ENCODE data around the gene COPZ1. TPM values are rescaled to one million over a fixed set of nuclear protein-coding genes. Genes with fewer than 3 reads are reported as not detected.

COPZ1 gene
- total RNA-seq, 1 experiment from 2014 or later, result 104 TPM

DNA sequence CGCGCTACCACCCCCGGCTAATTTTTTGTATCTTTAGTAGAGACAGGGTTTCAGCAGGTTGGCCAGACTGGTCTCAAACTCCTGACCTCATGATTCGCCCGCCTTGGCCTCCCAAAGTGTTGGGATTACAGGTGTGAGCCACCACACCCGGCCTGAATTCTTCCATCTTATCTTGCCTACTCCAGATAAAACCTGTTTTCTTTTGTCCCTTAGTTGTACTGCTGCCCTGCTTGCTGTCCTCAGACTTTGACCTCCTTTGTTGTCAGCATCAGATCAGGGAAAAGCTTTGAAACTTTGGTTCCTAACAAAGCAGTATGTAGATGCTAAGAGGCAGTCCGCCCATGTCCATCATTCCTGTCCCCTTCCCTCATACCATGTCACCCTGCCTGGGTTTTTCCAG is 15.9 kb downstream of the COPZ1 start:
- H3K14ac ChIP-seq (ENCODE audit: insufficient read depth, low read length), result no peak overlapping the region
- no peaks in the 10 kb centered on the region for H3K4me1 ChIP-seq (ENCODE audit: insufficient read depth, low read length)
- no peaks in the 10 kb centered on the region for H3K9me3 ChIP-seq (ENCODE audit: control insufficient read depth, low read depth, low read length)
- Mint-ChIP-seq H3K4me3 (no peak overlapping the region), H3K4me1 (peaks cover 2 to 3% of the 10 kb centered on the region in 2 experiments; a peak in 2 of 4 replicates), H3K27me3 (ENCODE audit: low read depth) (no peaks in the 10 kb centered on the region), H3K9me3 (no peaks in the 10 kb centered on the region), H3K36me3 (ENCODE audit: insufficient read depth in 1 of 3, low read depth in 3 of 3) (peaks cover 25 to 49% (median 39%) of the 10 kb centered on the region in 3 experiments; a peak in 6 of 7 replicates), H3K27ac (no peak overlapping the region; a peak in 1 of 7 replicates)
- no peaks in the 10 kb centered on the region for H3K27me3 ChIP-seq (ENCODE audit: insufficient read depth, low read length)
- no peak overlapping the region for H2BK20ac ChIP-seq (ENCODE audit: low read depth, low read length, poor library complexity, severe bottlenecking)
- no peaks in the 10 kb centered on the region for H4K20me1 ChIP-seq (ENCODE audit: control insufficient read depth, insufficient read depth, insufficient read length)
- no peak overlapping the region for H3T11ph ChIP-seq (ENCODE audit: low read length)
- H2AFZ ChIP-seq (ENCODE audit: low read length), result no peak overlapping the region
- H3K18ac ChIP-seq (ENCODE audit: insufficient read length, low read depth, low read length), result no peak overlapping the region
- no peak for DNase-seq
- no peak overlapping the region for H3K56ac ChIP-seq (ENCODE audit: insufficient read length, low read depth, low read length)
- no peak overlapping the region for H4K8ac ChIP-seq (replicated peaks; ENCODE audit: insufficient read length, low read depth, low read length)
- no peak overlapping the region for H3K4ac ChIP-seq (ENCODE audit: low read depth, low read length)
- no peak overlapping the region for H4K91ac ChIP-seq (ENCODE audit: insufficient read length, low read depth, low read length)
- H3K23me2 ChIP-seq (ENCODE audit: insufficient read length, low read depth, low read length, poor library complexity, severe bottlenecking), result no peaks in the 10 kb centered on the region
- no peaks in the 10 kb centered on the region for H3K79me1 ChIP-seq (ENCODE audit: insufficient read depth, low read depth, low read length, poor library complexity, severe bottlenecking)
- H2BK15ac ChIP-seq (ENCODE audit: low read depth, low read length), result no peak overlapping the region
- H2AK5ac ChIP-seq (ENCODE audit: insufficient read length, low read length), result no peak overlapping the region
- H2BK120ac ChIP-seq (ENCODE audit: low read depth, low read length, poor library complexity, severe bottlenecking), result no peak overlapping the region
- H4K5ac ChIP-seq (ENCODE audit: insufficient read length, low read depth, low read length), result no peak overlapping the region
- H3K23ac ChIP-seq (ENCODE audit: insufficient read length, low read depth, low read length), result no peak overlapping the region
- no peak overlapping the region for H2BK5ac ChIP-seq (ENCODE audit: insufficient read length, low read length)
- H2BK12ac ChIP-seq (ENCODE audit: insufficient read length, low read depth, low read length), result no peak overlapping the region
- H3K27ac ChIP-seq (ENCODE audit: insufficient read length, low read depth, low read length), result no peak overlapping the region
- TF ChIP-seq, protein P1, sequence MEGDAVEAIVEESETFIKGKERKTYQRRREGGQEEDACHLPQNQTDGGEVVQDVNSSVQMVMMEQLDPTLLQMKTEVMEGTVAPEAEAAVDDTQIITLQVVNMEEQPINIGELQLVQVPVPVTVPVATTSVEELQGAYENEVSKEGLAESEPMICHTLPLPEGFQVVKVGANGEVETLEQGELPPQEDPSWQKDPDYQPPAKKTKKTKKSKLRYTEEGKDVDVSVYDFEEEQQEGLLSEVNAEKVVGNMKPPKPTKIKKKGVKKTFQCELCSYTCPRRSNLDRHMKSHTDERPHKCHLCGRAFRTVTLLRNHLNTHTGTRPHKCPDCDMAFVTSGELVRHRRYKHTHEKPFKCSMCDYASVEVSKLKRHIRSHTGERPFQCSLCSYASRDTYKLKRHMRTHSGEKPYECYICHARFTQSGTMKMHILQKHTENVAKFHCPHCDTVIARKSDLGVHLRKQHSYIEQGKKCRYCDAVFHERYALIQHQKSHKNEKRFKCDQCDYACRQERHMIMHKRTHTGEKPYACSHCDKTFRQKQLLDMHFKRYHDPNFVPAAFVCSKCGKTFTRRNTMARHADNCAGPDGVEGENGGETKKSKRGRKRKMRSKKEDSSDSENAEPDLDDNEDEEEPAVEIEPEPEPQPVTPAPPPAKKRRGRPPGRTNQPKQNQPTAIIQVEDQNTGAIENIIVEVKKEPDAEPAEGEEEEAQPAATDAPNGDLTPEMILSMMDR (conservative IDR thresholded peaks at IDR 0.05), result no peak
- whole genome bisulfite sequencing (ENCODE audit: extremely low coverage, insufficient read length, low lambda C conversion rate), result no CpG with 5 or more reads among the region's 7 CpGs
- H3K4me2 ChIP-seq (ENCODE audit: insufficient read depth, insufficient read length, low read length), result no peak overlapping the region
- H3K9ac ChIP-seq (ENCODE audit: extremely low read depth, insufficient read length, low read length), result no peak overlapping the region
- H3K79me2 ChIP-seq (ENCODE audit: insufficient read depth, low read length), result no peaks in the 10 kb centered on the region

Measured in H9 (cell line).